SK-N-SH (cell line): ENCODE results near the gene GPRIN3.

ENCODE experiments used
- FOXM1 ChIP-seq: IDR thresholded peaks from 2 replicates; pipeline ENCODE4 v1.4.0; 2012; ENCODE audit warnings: low read depth, mild to moderate bottlenecking
- GATA2 ChIP-seq: sonication (generic); formaldehyde crosslinking; IDR thresholded peaks from 2 replicates; pipeline ENCODE4 v1.5.0; 2020; ENCODE audit warnings: mild to moderate bottlenecking, missing genetic modification reagents

DNA sequence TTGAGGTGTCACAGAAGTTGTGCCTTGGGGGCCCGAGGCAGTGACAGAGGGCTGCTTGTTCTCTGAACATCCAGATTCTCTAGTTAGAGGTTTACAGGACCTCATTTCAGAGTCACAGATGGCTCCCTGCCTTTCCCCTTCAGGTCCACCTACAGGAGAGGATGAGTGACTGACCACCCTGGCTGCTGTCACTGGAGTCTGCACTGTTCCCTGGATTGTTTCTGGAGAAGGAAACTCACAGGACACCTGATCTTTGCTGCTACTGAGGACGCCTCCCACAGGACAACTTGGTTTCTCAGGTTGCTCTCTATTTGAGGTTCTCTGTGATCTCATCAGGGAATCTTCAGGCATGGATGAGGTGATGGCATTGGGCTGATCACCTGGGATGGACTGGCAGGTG is 58.3 kb downstream of the GPRIN3 start:
- TF ChIP-seq FOXM1 (no peak), GATA2 (CRISPR knock-in tag) (no peak)
